HEK293T (cell line): ENCODE measurements around the gene GPHN.
A peak's percentile ranks its signal among the peaks of the same experiment; 100 is the strongest.

Source experiments
- CTCF ChIA-PET: fragments of 350-600 bp; formaldehyde crosslinking; extraction: SDS; loops from one replicate; lab custom pipeline; 2021; ENCODE audit warnings: antibody characterized with exemption, inconsistent platforms; lab: Yijun Ruan, JAX
- POLR2A ChIA-PET: fragments of 350-600 bp; formaldehyde crosslinking; extraction: SDS; loops from one replicate; lab custom pipeline; 2020; ENCODE audit warnings: antibody characterized with exemption, inconsistent platforms; lab: Yijun Ruan, JAX
- DNase-seq: peaks from one replicate; pipeline ENCODE4 v3.0.0; 2012; ENCODE audit warnings: mixed read lengths; ENCODE audit errors: extremely low spot score
- ARNT ChIP-seq: fragments of 450-650 bp; IDR thresholded peaks from 2 replicates; pipeline ENCODE4 v1.6.1; 2017; ENCODE audit warnings: mild to moderate bottlenecking
- BHLHE40 ChIP-seq: fragments of 450-650 bp; IDR thresholded peaks from 2 replicates; pipeline ENCODE4 v1.6.1; 2016; ENCODE audit warnings: mild to moderate bottlenecking, moderate library complexity, borderline replicate concordance
- CTBP1 ChIP-seq: fragments of 450-650 bp; IDR thresholded peaks from 2 replicates; pipeline ENCODE4 v1.6.1; 2016; ENCODE audit warnings: borderline replicate concordance
- ELF4 ChIP-seq: fragments of 450-650 bp; IDR thresholded peaks from 2 replicates; pipeline ENCODE4 v1.6.1; 2017; ENCODE audit warnings: antibody characterized with exemption
- FOXA1 ChIP-seq: fragments of 450-650 bp; IDR thresholded peaks from 2 replicates; pipeline ENCODE4 v1.6.1; 2016; ENCODE audit warnings: mild to moderate bottlenecking
- FOXK2 ChIP-seq: fragments of 450-650 bp; IDR thresholded peaks from 2 replicates; pipeline ENCODE4 v1.6.1; 2016; ENCODE audit warnings: mild to moderate bottlenecking
- FOXM1 ChIP-seq: fragments of 450-650 bp; IDR thresholded peaks from 2 replicates; pipeline ENCODE4 v1.6.1; 2017; ENCODE audit warnings: mild to moderate bottlenecking, borderline replicate concordance
- HDGF ChIP-seq: fragments of 450-650 bp; IDR thresholded peaks from 2 replicates; pipeline ENCODE4 v1.6.1; 2017; ENCODE audit warnings: antibody characterized with exemption, borderline replicate concordance
- L3MBTL2 ChIP-seq: fragments of 450-650 bp; conservative IDR thresholded peaks from 2 replicates; pipeline ENCODE4 v1.6.1; 2016; ENCODE audit warnings: mild to moderate bottlenecking
- LEF1 ChIP-seq: fragments of 450-650 bp; IDR thresholded peaks from 2 replicates; pipeline ENCODE4 v1.6.1; 2017; ENCODE audit warnings: mild to moderate bottlenecking, borderline replicate concordance
- NFRKB ChIP-seq: fragments of 450-650 bp; IDR thresholded peaks from 2 replicates; pipeline ENCODE4 v1.6.1; 2016; ENCODE audit warnings: mild to moderate bottlenecking, moderate library complexity
- PKNOX1 ChIP-seq: fragments of 450-650 bp; IDR thresholded peaks from 2 replicates; pipeline ENCODE4 v1.6.1; 2016
- SP1 ChIP-seq: fragments of 450-650 bp; IDR thresholded peaks from 2 replicates; pipeline ENCODE4 v1.6.1; 2017
- SUZ12 ChIP-seq: fragments of 450-650 bp; IDR thresholded peaks from 2 replicates; pipeline ENCODE4 v1.6.1; 2016; ENCODE audit warnings: mild to moderate bottlenecking
- TARDBP ChIP-seq: fragments of 450-650 bp; IDR thresholded peaks from 2 replicates; pipeline ENCODE4 v1.6.1; 2016
- ZNF384 ChIP-seq: fragments of 450-650 bp; IDR thresholded peaks from 2 replicates; pipeline ENCODE4 v1.6.1; 2016

GPHN gene

GRCh38 chr14:66601932-66602578 is 94.1 kb downstream of the GPHN start:
- ChIA-PET CTCF (no interaction called here), POLR2A (no interaction called here)
- DNase-seq, result no peak
- TF ChIP-seq NFRKB (no peak), ARNT (no peak), SUZ12 (no peak), BHLHE40 (no peak), FOXK2 (no peak), FOXM1 (no peak), FOXA1 (no peak), CTBP1 (no peak), HDGF (no peak), TARDBP (no peak), L3MBTL2 (no peak), ELF4 (no peak), PKNOX1 (no peak), SP1 (no peak), LEF1 (no peak), ZNF384 (no peak)

- POLR2A ChIA-PET, result no interaction called here
- CTCF ChIA-PET, result no interaction called here
- no peak for TF ChIP-seq HDGF
- TF ChIP-seq FOXA1, result no peak
- TF ChIP-seq SP1, result no peak
- no peak for TF ChIP-seq ZNF384
- DNase-seq, result no peak
These were observed 96.0 kb downstream of the GPHN start for GRCh38 chr14:66603945-66604344.

- TF ChIP-seq SP1 (no peak), ZNF384 (no peak), SUZ12 (no peak), CTBP1 (no peak), TARDBP (no peak), FOXM1 (no peak), ELF4 (no peak)
- no peak for DNase-seq
- ChIA-PET CTCF (no interaction called here), POLR2A (no interaction called here)
These were observed 98.9 kb downstream of the GPHN start for GRCh38 chr14:66606826-66607225.

- DNase-seq, result peak; percentile 6
- ChIA-PET POLR2A (no interaction called here), CTCF (no interaction called here)
- TF ChIP-seq FOXM1 (no peak), CTBP1 (no peak), SUZ12 (no peak), ARNT (no peak), PKNOX1 (no peak), ZNF384 (no peak), FOXA1 (no peak), L3MBTL2 (no peak), ELF4 (no peak), TARDBP (no peak), NFRKB (no peak), SP1 (no peak), FOXK2 (no peak), HDGF (no peak)
These were observed 102.2 kb downstream of the GPHN start for GRCh38 chr14:66610154-66610563.

GRCh38 chr14:66613344-66613743 is 105.4 kb downstream of the GPHN start:
- DNase-seq, result no peak
- TF ChIP-seq PKNOX1 (no peak), ZNF384 (no peak), FOXK2 (no peak), SP1 (no peak), NFRKB (no peak), SUZ12 (no peak), ARNT (no peak), CTBP1 (no peak)
- ChIA-PET CTCF (no interaction called here), POLR2A (no interaction called here)

GRCh38 chr14:66619952-66620351 is 112.0 kb downstream of the GPHN start:
- ChIA-PET POLR2A (no interaction called here), CTCF (interaction anchor here (0.7 kb wide), 1 partner anchor 263 kb away, joined by 4 read pairs; no protein-coding TSS in a partner anchor)
- TF ChIP-seq ELF4 (no peak), NFRKB (no peak), ZNF384 (no peak), PKNOX1 (no peak), ARNT (no peak), FOXM1 (no peak), HDGF (no peak), L3MBTL2 (no peak), BHLHE40 (no peak), FOXA1 (no peak), FOXK2 (no peak), CTBP1 (no peak), SUZ12 (no peak), SP1 (no peak), LEF1 (no peak)
- DNase-seq, result no peak
